H1 (cell line): ENCODE data around the gene PLA2R1. TPM values are rescaled to one million over a fixed set of nuclear protein-coding genes. Genes with fewer than 3 reads are reported as not detected.

Source experiments
- ATF2 ChIP-seq: IDR thresholded peaks from 2 replicates; pipeline ENCODE4 v1.6.1; 2012; ENCODE audit warnings: low read length, inconsistent platforms
- BACH1 ChIP-seq: IDR thresholded peaks from 2 replicates; pipeline ENCODE4 v1.6.1; 2012; ENCODE audit warnings: low read length, improper control_type of control experiment
- CTBP2 ChIP-seq: IDR thresholded peaks from 2 replicates; pipeline ENCODE4 v1.7.0; 2011; ENCODE audit warnings: borderline replicate concordance, mild to moderate bottlenecking, moderate library complexity, mixed read lengths, low read length; ENCODE audit not compliant: insufficient read depth, insufficient read length
- NANOG ChIP-seq: IDR thresholded peaks from 2 replicates; pipeline ENCODE4 v1.6.1; 2011; ENCODE audit warnings: low read length, low read depth, mild to moderate bottlenecking, inconsistent platforms; ENCODE audit not compliant: insufficient read depth, poor library complexity, severe bottlenecking
- SRF ChIP-seq: IDR thresholded peaks from 2 replicates; pipeline ENCODE4 v1.6.1; 2011; ENCODE audit warnings: mild to moderate bottlenecking, low read depth, low read length, moderate library complexity
- polyA plus RNA-seq, 7 experiments: library from polyadenylated mRNA; depleted of rRNA in 3 of 7; stranded (reverse) in 5 of 7; unstranded in 2 of 7; fragments of >200 nt in 5 of 7; fragments of 200-250 nt in 2 of 7; gene quantifications; 1 replicate in 5 of 7; 2 replicates in 1 of 7; 4 replicates in 1 of 7; pipeline versions ENCODE4 v1.2.1 to v1.2.3, GENCODE V29; 2011 to 2013; ENCODE audit warnings: missing spikeins in 2 of 7, mixed read lengths in 2 of 7
- total RNA-seq: library from RNA; stranded (reverse); fragmentation: NEBNext Ultra II Directional; extraction: Animal tissue kit (Norgen Biotek cat#: 25700); gene quantifications from 2 replicates; pipeline ENCODE4 v1.2.1, GENCODE V29; 2021

The PLA2R1 gene
- total and polyA plus RNA-seq, 2 of the 8 experiments (the other 6 are each of a cell fraction or from before 2014, with no cell fraction given), result 0.65 to 1.5 TPM

GRCh38 chr2:159890551-159891266 is 171.7 kb downstream of the PLA2R1 start (continued):
- TF ChIP-seq NANOG (no peak), CTBP2 (no peak), BACH1 (no peak), SRF (no peak), ATF2 (no peak)
- TF ChIP-seq, all 59 proteins: peak for 0
